Activated CD8-positive, alpha-beta T cell treated with anti-CD3 and anti-CD28 coated beads, Interleukin-2, amount 10 ng/mL, durations not matched to agents 7 days and 5 days (primary cell): ENCODE measurements around the gene ZBTB1. TPM values are rescaled to one million over a fixed set of nuclear protein-coding genes. Genes with fewer than 3 reads are reported as not detected.

Source experiments
- ATAC-seq: fragments of 150-1000 bp; cut with Tn5 transposase; one replicate; pipeline ENCODE4 v1.10.0; 2021; ENCODE audit warnings: moderate library complexity
- CTCF ChIA-PET: fragments of 350-600 bp; sonication (Branson Sonifier 250); formaldehyde crosslinking; loops from one replicate; lab custom pipeline; 2021; ENCODE audit warnings: antibody characterized with exemption; lab: Charles Lee
- POLR2A ChIA-PET: fragments of 350-600 bp; sonication (Branson Sonifier 250); formaldehyde crosslinking; loops from one replicate; lab custom pipeline; 2021; ENCODE audit warnings: antibody characterized with exemption; lab: Charles Lee
- DNase-seq: peaks from one replicate; pipeline ENCODE4 v3.0.0-alpha.2; 2020
- H3K27ac Mint-ChIP-seq: one replicate; pipeline ENCODE4 v1.8.0; 2021; ENCODE audit warnings: mild to moderate bottlenecking, mixed read lengths
- H3K27me3 Mint-ChIP-seq: one replicate; pipeline ENCODE4 v1.8.0; 2021; ENCODE audit warnings: low read depth, mixed read lengths
- H3K36me3 Mint-ChIP-seq: one replicate; pipeline ENCODE4 v1.8.0; 2021; ENCODE audit warnings: low read depth, mixed read lengths
- H3K4me1 Mint-ChIP-seq: one replicate; pipeline ENCODE4 v1.8.0; 2021; ENCODE audit warnings: low read depth, mixed read lengths
- H3K4me3 Mint-ChIP-seq: one replicate; pipeline ENCODE4 v1.8.0; 2021; ENCODE audit warnings: mild to moderate bottlenecking, mixed read lengths
- H3K9me3 Mint-ChIP-seq: one replicate; pipeline ENCODE4 v1.8.0; 2022; ENCODE audit warnings: mixed read lengths; ENCODE audit not compliant: insufficient read depth
- total RNA-seq, 2 experiments: library from RNA; stranded (reverse); gene quantifications; one replicate each; pipeline ENCODE4 v1.2.3, GENCODE V29; 2021

The ZBTB1 gene
- total RNA-seq, 2 experiments from 2014 or later, result 58.3 to 61.7 TPM

- POLR2A ChIA-PET, result interaction anchor here (1.0 kb wide), 1 partner anchor 20 kb away, joined by 4 read pairs; no protein-coding TSS in a partner anchor
- Mint-ChIP-seq H3K27ac (no peak overlapping the region), H3K27me3 (no peaks in the 10 kb centered on the region), H3K4me1 (peaks cover 2% of the 10 kb centered on the region), H3K4me3 (no peak overlapping the region), H3K9me3 (no peaks in the 10 kb centered on the region), H3K36me3 (peaks cover 32% of the 10 kb centered on the region)
- CTCF ChIA-PET, result interaction anchor here (1.0 to 1.3 kb wide), 2 partner anchors 14 to 182 kb away, joined by 3 to 6 read pairs; no protein-coding TSS in a partner anchor
- no peak for ATAC-seq
- DNase-seq, result no peak
Measured at GRCh38 chr14:64525354-64525753, 20.8 kb downstream of the ZBTB1 start.

GRCh38 chr14:64531567-64531966 lies 27.0 kb downstream of the ZBTB1 start:
- Mint-ChIP-seq H3K9me3 (no peaks in the 10 kb centered on the region), H3K27me3 (no peaks in the 10 kb centered on the region), H3K27ac (no peak overlapping the region), H3K36me3 (peaks cover 17% of the 10 kb centered on the region), H3K4me3 (no peak overlapping the region), H3K4me1 (no peaks in the 10 kb centered on the region)
- CTCF ChIA-PET, result no interaction called here
- ATAC-seq (no peak), DNase-seq (no peak)
- POLR2A ChIA-PET, result interaction anchor here (0.6 kb wide), 1 partner anchor 573 kb away, joined by 3 read pairs; no protein-coding TSS in a partner anchor

GRCh38 chr14:64536488-64537245 lies 32.1 kb downstream of the ZBTB1 start:
- peaks cover 13% of the 10 kb centered on the region for H3K27me3 Mint-ChIP-seq
- peaks cover 21% of the 10 kb centered on the region for H3K4me1 Mint-ChIP-seq
- no peak overlapping the region for H3K27ac Mint-ChIP-seq
- no peaks in the 10 kb centered on the region for H3K9me3 Mint-ChIP-seq
- H3K36me3 Mint-ChIP-seq, result peaks cover 17% of the 10 kb centered on the region
- POLR2A ChIA-PET, result no interaction called here
- no peak overlapping the region for H3K4me3 Mint-ChIP-seq
- ATAC-seq (no peak), DNase-seq (no peak)
- CTCF ChIA-PET, result interaction anchor here (0.8 to 3.3 kb wide), 4 partner anchors 7 to 234 kb away, joined by 3 to 12 read pairs (median 3); no protein-coding TSS in a partner anchor

GRCh38 chr14:64540208-64541202 lies 35.9 kb downstream of the ZBTB1 start, which contains the start of gene HSPA2:
Gene HSPA2 (plus strand): TSS chr14:64540741. CDS start chr14:64540850, 109 bp downstream.
- Mint-ChIP-seq H3K27ac (peak within 1 kb of the TSS; percentile 92), H3K9me3 (no peaks in the 10 kb centered on the region), H3K36me3 (peaks cover 21% of the 10 kb centered on the region), H3K27me3 (peaks cover 41% of the 10 kb centered on the region), H3K4me1 (peaks cover 33% of the 10 kb centered on the region), H3K4me3 (peak within 1 kb of the TSS; percentile 89)
- peak; percentile 93 for ATAC-seq
- POLR2A ChIA-PET, result interaction anchor here (1.0 to 3.1 kb wide), 4 partner anchors 11 to 203 kb away, joined by 3 to 16 read pairs (median 5); partner anchors contain the start of genes ZBTB1 and ZBTB25
- peak; percentile 96 for DNase-seq
- CTCF ChIA-PET, result interaction anchor here (0.6 to 3.9 kb wide), 11 partner anchors 14 to 480 kb away, joined by 3 to 21 read pairs (median 3); partner anchors contain the start of gene ZBTB25

GRCh38 chr14:64541261-64541971 lies 36.8 kb downstream of the ZBTB1 start:
- DNase-seq, result peak; percentile 23
- H3K36me3 Mint-ChIP-seq, result peaks cover 21% of the 10 kb centered on the region
- ATAC-seq, result no peak
- no peaks in the 10 kb centered on the region for H3K9me3 Mint-ChIP-seq
- peaks cover 41% of the 10 kb centered on the region for H3K27me3 Mint-ChIP-seq
- peak overlapping the region; percentile 89 for H3K4me3 Mint-ChIP-seq
- ChIA-PET POLR2A (interaction anchor here (0.8 to 3.1 kb wide), 2 partner anchors 11 to 37 kb away, joined by 3 to 16 read pairs; partner anchors contain the start of genes ZBTB1 and ZBTB25), CTCF (interaction anchor here (0.6 to 3.9 kb wide), 4 partner anchors 13 to 197 kb away, joined by 3 to 21 read pairs (median 4); no protein-coding TSS in a partner anchor)
- no peak overlapping the region for H3K27ac Mint-ChIP-seq
- H3K4me1 Mint-ChIP-seq, result peaks cover 33% of the 10 kb centered on the region

GRCh38 chr14:64541972-64542835 lies 37.6 kb downstream of the ZBTB1 start:
- peaks cover 41% of the 10 kb centered on the region for H3K27me3 Mint-ChIP-seq

GRCh38 chr14:64542836-64543201 lies 38.2 kb downstream of the ZBTB1 start:
- no peak for DNase-seq
- Mint-ChIP-seq H3K27me3 (peaks cover 41% of the 10 kb centered on the region), H3K4me1 (peaks cover 33% of the 10 kb centered on the region), H3K36me3 (peaks cover 21% of the 10 kb centered on the region), H3K9me3 (no peaks in the 10 kb centered on the region), H3K4me3 (peak overlapping the region; percentile 89), H3K27ac (no peak overlapping the region)
- POLR2A ChIA-PET, result no interaction called here
- ATAC-seq, result no peak
- CTCF ChIA-PET, result interaction anchor here (1.4 to 2.1 kb wide), 2 partner anchors 11 to 93 kb away, joined by 5 to 6 read pairs; no protein-coding TSS in a partner anchor

More at GRCh38 chr14:64541972-64542835, 37.6 kb downstream of the ZBTB1 start:
- POLR2A ChIA-PET, result interaction anchor here (0.8 to 3.1 kb wide), 2 partner anchors 10 to 38 kb away, joined by 3 to 16 read pairs; partner anchors contain the start of genes ZBTB1 and ZBTB25
- DNase-seq, result peak; percentile 28
- no peaks in the 10 kb centered on the region for H3K9me3 Mint-ChIP-seq
- H3K27ac Mint-ChIP-seq, result no peak overlapping the region
- CTCF ChIA-PET, result interaction anchor here (1.2 to 3.9 kb wide), 4 partner anchors 12 to 94 kb away, joined by 3 to 21 read pairs (median 6); no protein-coding TSS in a partner anchor
- peaks cover 21% of the 10 kb centered on the region for H3K36me3 Mint-ChIP-seq
- H3K4me1 Mint-ChIP-seq, result peaks cover 33% of the 10 kb centered on the region
- no peak for ATAC-seq
- H3K4me3 Mint-ChIP-seq, result peak overlapping the region; percentile 89

- Mint-ChIP-seq H3K4me3 (no peak overlapping the region), H3K9me3 (no peaks in the 10 kb centered on the region), H3K4me1 (peaks cover 36% of the 10 kb centered on the region), H3K27me3 (peaks cover 50% of the 10 kb centered on the region), H3K27ac (no peak overlapping the region), H3K36me3 (peaks cover 21% of the 10 kb centered on the region)
- POLR2A ChIA-PET, result no interaction called here
- DNase-seq (no peak), ATAC-seq (no peak)
- CTCF ChIA-PET, result interaction anchor here (0.7 to 1.3 kb wide), 2 partner anchors 9 to 366 kb away, joined by 3 read pairs; no protein-coding TSS in a partner anchor
Measured at GRCh38 chr14:64544607-64545312, 40.2 kb downstream of the ZBTB1 start.

- Mint-ChIP-seq H3K27me3 (peaks cover 44% of the 10 kb centered on the region), H3K36me3 (no peaks in the 10 kb centered on the region), H3K4me1 (peaks cover 14% of the 10 kb centered on the region), H3K27ac (no peak overlapping the region), H3K9me3 (no peaks in the 10 kb centered on the region), H3K4me3 (peak overlapping the region; percentile 41)
- ATAC-seq (no peak), DNase-seq (no peak)
- ChIA-PET CTCF (no interaction called here), POLR2A (no interaction called here)
Measured at GRCh38 chr14:64549016-64549415, 44.4 kb downstream of the ZBTB1 start.
